Lung (tissue), 12 donors: Measurements from ENCODE around the gene CHMP1A. TPM values are rescaled to one million over a fixed set of nuclear protein-coding genes. Genes with fewer than 3 reads are reported as not detected.

ENCODE experiments used
- ATAC-seq: fragments of 200-7000 bp; cut with Tn5 transposase; one replicate; pipeline ENCODE4 v1.9.1; 2020; ENCODE audit warnings: moderate number of reproducible peaks; ENCODE audit not compliant: insufficient read depth, low FRiP score
- DNase-seq, 3 donors: peaks; one replicate each; pipeline ENCODE4 v3.0.0-alpha.2; 2013 to 2017
- H3K27ac ChIP-seq, 2 donors: one replicate each; pipeline ENCODE4 v1.5.1; 2013; ENCODE audit warnings: mild to moderate bottlenecking in 2 of 2, moderate library complexity in 2 of 2, control low read depth in 1 of 2, inconsistent platforms in 1 of 2, low read depth in 1 of 2, low read length in 1 of 2
- H3K27me3 ChIP-seq, 3 donors: one replicate each; pipeline ENCODE4 v1.5.1; 2013; ENCODE audit warnings: low read length in 2 of 3; ENCODE audit not compliant: control insufficient read depth in 3 of 3, insufficient read depth in 3 of 3
- H3K36me3 ChIP-seq, 4 donors: one replicate each; pipeline ENCODE4 v1.5.1; 2013; ENCODE audit warnings: low read length in 4 of 4, mild to moderate bottlenecking in 1 of 4, moderate library complexity in 1 of 4; ENCODE audit not compliant: control insufficient read depth in 4 of 4, insufficient read depth in 4 of 4
- H3K4me1 ChIP-seq, 5 donors: one replicate each; pipeline ENCODE4 v1.5.1; 2013; ENCODE audit warnings: low read length in 5 of 5, mild to moderate bottlenecking in 2 of 5, moderate library complexity in 1 of 5; ENCODE audit not compliant: control insufficient read depth in 5 of 5, insufficient read depth in 5 of 5
- H3K4me3 ChIP-seq: one replicate; pipeline ENCODE4 v1.5.1; 2013; ENCODE audit warnings: mild to moderate bottlenecking, control low read depth, moderate library complexity
- H3K9ac ChIP-seq, 2 donors: one replicate each; pipeline ENCODE4 v1.5.1; 2013; ENCODE audit warnings: low read length in 2 of 2, control low read depth in 1 of 2; ENCODE audit not compliant: insufficient read depth in 1 of 2
- H3K9me3 ChIP-seq, 4 donors: one replicate each; pipeline ENCODE4 v1.5.1; 2013; ENCODE audit warnings: low read length in 3 of 4, mild to moderate bottlenecking in 1 of 4, moderate library complexity in 1 of 4; ENCODE audit not compliant: control insufficient read depth in 4 of 4, insufficient read depth in 3 of 4
- WGBS, 2 donors: extraction: QIAGEN DNeasy Blood & Tissue Kit; methylation state at CpG; one replicate each; pipeline ENCODE4 v1.1.7; 2013; 5-methylcytosine and 5-hydroxymethylcytosine counted together
- polyA plus RNA-seq, 2 donors: library from polyadenylated mRNA; stranded (reverse); fragments of 200-250 nt; gene quantifications; one replicate each; pipeline ENCODE4 v1.2.1, GENCODE V29; 2013
- total RNA-seq, 2 donors: library from RNA; depleted of rRNA in 1 of 2; stranded (reverse); fragments of >200 nt in 1 of 2; gene quantifications; one replicate each; pipeline ENCODE4 v1.2.1, GENCODE V29; 2014 to 2021
- TF ChIP-seq, protein P1 (sequence below): IDR thresholded peaks from 2 replicates; pipeline ENCODE4 v1.5.1; 2012; ENCODE audit warnings: mild to moderate bottlenecking; ENCODE audit errors: control extremely low read depth, extremely low read depth
- donor health status: control.
- donor health status: control.
- donor health status: Bipolar disorder and iron deficiency.
- donor health status: healthy.
- donor health status: DM: yes; HTN: yes; CAD: no.

CHMP1A gene
- total and polyA plus RNA-seq, 4 donors = 61.3 to 98.4 (median 85.5) TPM

- Histone ChIP-seq H3K4me1 (peaks cover 0 to 9% (median 3%) of the 10 kb centered on the region in 5 donors), H3K9ac (no peak overlapping the region), H3K27ac (no peak overlapping the region), H3K9me3 (no peaks in the 10 kb centered on the region), H3K36me3 (no peaks in the 10 kb centered on the region), H3K4me3 (no peak overlapping the region), H3K27me3 (peaks cover 0 to 8% (median 2%) of the 10 kb centered on the region in 3 donors)
- 69 to 71% methylated on average over 5 of the region's 5 CpGs for WGBS, 2 donors
- TF ChIP-seq, protein P1, sequence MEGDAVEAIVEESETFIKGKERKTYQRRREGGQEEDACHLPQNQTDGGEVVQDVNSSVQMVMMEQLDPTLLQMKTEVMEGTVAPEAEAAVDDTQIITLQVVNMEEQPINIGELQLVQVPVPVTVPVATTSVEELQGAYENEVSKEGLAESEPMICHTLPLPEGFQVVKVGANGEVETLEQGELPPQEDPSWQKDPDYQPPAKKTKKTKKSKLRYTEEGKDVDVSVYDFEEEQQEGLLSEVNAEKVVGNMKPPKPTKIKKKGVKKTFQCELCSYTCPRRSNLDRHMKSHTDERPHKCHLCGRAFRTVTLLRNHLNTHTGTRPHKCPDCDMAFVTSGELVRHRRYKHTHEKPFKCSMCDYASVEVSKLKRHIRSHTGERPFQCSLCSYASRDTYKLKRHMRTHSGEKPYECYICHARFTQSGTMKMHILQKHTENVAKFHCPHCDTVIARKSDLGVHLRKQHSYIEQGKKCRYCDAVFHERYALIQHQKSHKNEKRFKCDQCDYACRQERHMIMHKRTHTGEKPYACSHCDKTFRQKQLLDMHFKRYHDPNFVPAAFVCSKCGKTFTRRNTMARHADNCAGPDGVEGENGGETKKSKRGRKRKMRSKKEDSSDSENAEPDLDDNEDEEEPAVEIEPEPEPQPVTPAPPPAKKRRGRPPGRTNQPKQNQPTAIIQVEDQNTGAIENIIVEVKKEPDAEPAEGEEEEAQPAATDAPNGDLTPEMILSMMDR = no peak
- ATAC-seq (no peak), DNase-seq (no peak)
Measured at GRCh38 chr16:89602952-89603590, 54.4 kb downstream of the CHMP1A start.

DNA sequence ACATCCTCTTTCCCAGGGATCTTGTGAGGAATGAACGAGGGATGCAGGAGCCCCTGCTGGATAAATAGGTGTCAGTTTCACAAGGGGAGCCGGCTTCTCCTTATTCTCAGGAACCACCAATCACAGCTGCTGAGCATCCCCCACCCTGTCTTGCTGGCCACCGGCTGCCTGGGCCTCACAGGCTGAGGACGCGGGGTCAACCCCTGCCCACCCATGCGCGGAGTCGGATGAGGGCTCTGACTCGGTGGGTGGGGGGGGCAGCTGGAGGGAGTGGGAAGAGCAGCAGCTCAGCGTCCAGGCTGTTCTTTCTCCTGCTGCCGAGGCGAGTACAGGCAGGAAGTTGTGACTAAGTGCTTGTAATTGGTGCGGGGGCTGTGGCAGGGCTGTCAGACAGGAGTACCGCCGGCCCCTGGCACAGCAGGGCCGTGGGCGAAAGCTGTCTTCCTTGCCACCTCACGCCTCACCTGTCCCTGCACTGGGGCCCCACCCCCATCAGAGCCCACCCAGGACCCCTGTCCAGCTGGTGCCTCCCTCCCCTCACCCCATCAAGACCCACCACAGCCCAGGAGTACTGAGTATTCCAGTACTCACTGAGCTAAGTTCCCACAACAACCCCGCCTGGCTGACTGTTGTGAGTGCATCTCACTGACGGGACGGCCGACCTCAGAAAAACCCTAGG is 55.1 kb downstream of the CHMP1A start:
- peak; percentile 53 to 70 (median 66) for DNase-seq

GRCh38 chr16:89601906-89602272 is 55.6 kb downstream of the CHMP1A start:
- Histone ChIP-seq H3K27me3 (peaks cover 0 to 8% (median 2%) of the 10 kb centered on the region in 3 donors), H3K36me3 (no peaks in the 10 kb centered on the region), H3K9me3 (no peaks in the 10 kb centered on the region), H3K4me1 (peaks cover 0 to 9% (median 3%) of the 10 kb centered on the region in 5 donors), H3K9ac (no peak overlapping the region), H3K4me3 (no peak overlapping the region), H3K27ac (no peak overlapping the region)
- DNase-seq = no peak
- no peak for ATAC-seq
- WGBS, 2 donors = 63 to 64% methylated on average over 22 of the region's 22 CpGs
- TF ChIP-seq, protein P1 = no peak

More for the DNA sequence above, 55.1 kb downstream of the CHMP1A start:
- H3K9ac ChIP-seq = no peak overlapping the region
- peaks cover 0 to 8% (median 2%) of the 10 kb centered on the region in 3 donors for H3K27me3 ChIP-seq
- 5 to 6% methylated on average over 22 of the region's 22 CpGs for WGBS, 2 donors
- TF ChIP-seq, protein P1 = no peak
- no peaks in the 10 kb centered on the region for H3K36me3 ChIP-seq
- no peaks in the 10 kb centered on the region for H3K9me3 ChIP-seq
- no peak overlapping the region for H3K27ac ChIP-seq
- H3K4me3 ChIP-seq = no peak overlapping the region
- ATAC-seq = peak; percentile 85
- peaks cover 0 to 9% (median 3%) of the 10 kb centered on the region in 5 donors for H3K4me1 ChIP-seq
